Psoas muscle (tissue), 8 donors: Measurements from ENCODE around the gene FXYD5. TPM values are rescaled to one million over a fixed set of nuclear protein-coding genes. Genes with fewer than 3 reads are reported as not detected.

ENCODE experiments used
- ATAC-seq, 4 donors: fragments of 200-7000 bp; cut with Tn5 transposase; one replicate each; pipeline ENCODE4 v1.9.1; 2020; ENCODE audit warnings: moderate library complexity in 3 of 4, mild to moderate bottlenecking in 2 of 4
- DNase-seq, 2 donors: peaks; one replicate each; pipeline ENCODE4 v3.0.0-alpha.2; 2020
- H3K27ac ChIP-seq: fragments of 200-600 bp; one replicate; pipeline ENCODE4 v1.8.0; 2022
- H3K27me3 ChIP-seq, 3 donors: fragments of 200-600 bp in 1 of 3; one replicate each; pipeline versions ENCODE4 v1.6.1 to v1.8.0; 2013 to 2022; ENCODE audit warnings: low read length in 2 of 3, mild to moderate bottlenecking in 2 of 3, moderate library complexity in 1 of 3; ENCODE audit not compliant: insufficient read depth in 3 of 3
- H3K36me3 ChIP-seq, 2 donors: fragments of 200-600 bp in 1 of 2; one replicate each; pipeline versions ENCODE4 v1.6.1 to v1.8.0; 2013 to 2022; ENCODE audit warnings: low read depth in 1 of 2, mild to moderate bottlenecking in 1 of 2, moderate library complexity in 1 of 2; ENCODE audit not compliant: insufficient read depth in 1 of 2
- H3K4me1 ChIP-seq: fragments of 200-600 bp; one replicate; pipeline ENCODE4 v1.8.0; 2022
- H3K4me3 ChIP-seq: fragments of 200-600 bp; one replicate; pipeline ENCODE4 v1.8.0; 2022; ENCODE audit warnings: mild to moderate bottlenecking
- H3K9me3 ChIP-seq: fragments of 200-600 bp; one replicate; pipeline ENCODE4 v1.8.0; 2022
- CTCF ChIP-seq: fragments of 200-600 bp; IDR thresholded peaks from one replicate; pipeline ENCODE4 v1.8.0; 2022; ENCODE audit warnings: antibody characterized with exemption
- WGBS, 3 donors: extraction: QIAGEN DNeasy Blood & Tissue Kit; methylation state at CpG; one replicate each; pipeline versions ENCODE4 v1.1.6 to v1.1.7; 2013; 5-methylcytosine and 5-hydroxymethylcytosine counted together
- intact Hi-C, 2 donors: fragments of 100-400 bp; cut with DNase I; formaldehyde crosslinking; loops; one replicate each; pipeline versions ENCODE4 v1.11.0 to v1.14.2; 2022
- polyA plus RNA-seq, 3 donors: library from polyadenylated mRNA; stranded (reverse); fragments of 200-250 nt; gene quantifications; one replicate each; pipeline ENCODE4 v1.2.3, GENCODE V29; 2013
- total RNA-seq, 4 donors: library from RNA; stranded (reverse); fragmentation: NEBNext Ultra II Directional in 2 of 4; extraction: Animal tissue kit (Norgen Biotek cat#: 25700) in 2 of 4; gene quantifications; one replicate each; pipeline versions ENCODE4 v1.2.1 to v1.2.4, GENCODE V29; 2021 to 2023
- donor health status: healthy with polysubstance abuse.
- donor health status: DM: no; HTN: no; CAD: no; lungs with moderate emphysema.
- donor health status: Bipolar disorder and iron deficiency.
- donor health status: healthy.
- donor health status: DM: yes; HTN: yes; CAD: no.
- donor health status: DM: no; HTN: no; CAD: no.
- donor health status: DM: no; HTN: no; CAD: no.
- donor health status: DM: yes; HTN: yes; CAD: no.

FXYD5 gene
- total and polyA plus RNA-seq, 7 donors = 6.4 to 19.1 (median 11.5) TPM

GRCh38 chr19:35110974-35111373, 43.6 kb upstream of the FXYD5 start:
- H3K4me1 ChIP-seq = no peaks in the 10 kb centered on the region
- ATAC-seq = no peak
- WGBS, 3 donors = 75 to 79% (median 77%) methylated on average over 8 to 9 of the region's 9 CpGs
- no peak overlapping the region for H3K4me3 ChIP-seq
- TF ChIP-seq CTCF = no peak
- no peaks in the 10 kb centered on the region for H3K9me3 ChIP-seq
- no peaks in the 10 kb centered on the region for H3K36me3 ChIP-seq
- no peak for DNase-seq
- no peaks in the 10 kb centered on the region for H3K27me3 ChIP-seq
- no peak overlapping the region for H3K27ac ChIP-seq
- intact Hi-C loops = no loop called here

- no peaks in the 10 kb centered on the region for H3K9me3 ChIP-seq
- TF ChIP-seq CTCF = no peak
- WGBS, 3 donors = 92 to 95% (median 95%) methylated on average over 15 of the region's 15 CpGs
Measured at GRCh38 chr19:35112995-35113688, 41.4 kb upstream of the FXYD5 start.

GRCh38 chr19:35114353-35115176, 40.0 kb upstream of the FXYD5 start:
- peak overlapping the region; percentile 63 for H3K4me3 ChIP-seq
- ATAC-seq (peak; percentile 78 to 91 (median 82)), DNase-seq (peak; percentile 67 to 83)
- no peaks in the 10 kb centered on the region for H3K36me3 ChIP-seq
- no peaks in the 10 kb centered on the region for H3K4me1 ChIP-seq
- no peak overlapping the region for H3K27ac ChIP-seq
- peak; percentile 98 for TF ChIP-seq CTCF
- 10 to 14% (median 11%) methylated on average over 23 of the region's 23 CpGs for WGBS, 3 donors
- no peaks in the 10 kb centered on the region for H3K27me3 ChIP-seq
- H3K9me3 ChIP-seq = no peaks in the 10 kb centered on the region
- intact Hi-C loops = loop anchor here (1.0 to 2.0 kb wide), 2 partner anchors 20 to 21 kb away; partner anchors contain the start of gene LGI4 (in 2 of the 2)

More at GRCh38 chr19:35112995-35113688, 41.4 kb upstream of the FXYD5 start:
- Histone ChIP-seq H3K27ac (no peak overlapping the region), H3K27me3 (no peaks in the 10 kb centered on the region), H3K36me3 (no peaks in the 10 kb centered on the region), H3K4me1 (no peaks in the 10 kb centered on the region), H3K4me3 (no peak overlapping the region)
- DNase-seq (no peak), ATAC-seq (no peak)
- intact Hi-C loops = no loop called here

GRCh38 chr19:35115177-35115951, 39.2 kb upstream of the FXYD5 start, which contains the start of gene FXYD3:
TSS of gene FXYD3 (plus strand) at chr19:35115823. CDS start at chr19:35119377, 3,554 bp downstream.
- intact Hi-C loops = loop anchor here in 1 of 2 donors (2.0 kb wide), 1 partner anchor 19 kb away; the partner anchor contains the start of gene LGI4

More at GRCh38 chr19:35115177-35115951, 39.2 kb upstream of the FXYD5 start, which contains the start of gene FXYD3:
- no peaks in the 10 kb centered on the region for H3K9me3 ChIP-seq
- H3K36me3 ChIP-seq = no peaks in the 10 kb centered on the region
- ATAC-seq (peak in 2 of 4 donors; percentile 15 to 30), DNase-seq (no peak)
- H3K4me3 ChIP-seq = peak within 1 kb of the TSS; percentile 63
- H3K27ac ChIP-seq = no peak within 1 kb of the TSS
- no peaks in the 10 kb centered on the region for H3K27me3 ChIP-seq
- WGBS, 3 donors = 52 to 62% (median 55%) methylated on average over 14 of the region's 14 CpGs
- TF ChIP-seq CTCF = no peak
- H3K4me1 ChIP-seq = no peaks in the 10 kb centered on the region
